ELR (cell line): ENCODE measurements around the gene CSTB.
"Not testable (repeated sequence)": the region's sequence is repeated elsewhere in the genome, so short reads cannot be mapped to it uniquely, and the experiment has no call there.

Experiments used
- DNase-seq: peaks from one replicate; pipeline ENCODE4 v3.0.0-alpha.2; 2015; ENCODE audit warnings: low read depth

Gene CSTB, protein sequence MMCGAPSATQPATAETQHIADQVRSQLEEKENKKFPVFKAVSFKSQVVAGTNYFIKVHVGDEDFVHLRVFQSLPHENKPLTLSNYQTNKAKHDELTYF

DNA sequence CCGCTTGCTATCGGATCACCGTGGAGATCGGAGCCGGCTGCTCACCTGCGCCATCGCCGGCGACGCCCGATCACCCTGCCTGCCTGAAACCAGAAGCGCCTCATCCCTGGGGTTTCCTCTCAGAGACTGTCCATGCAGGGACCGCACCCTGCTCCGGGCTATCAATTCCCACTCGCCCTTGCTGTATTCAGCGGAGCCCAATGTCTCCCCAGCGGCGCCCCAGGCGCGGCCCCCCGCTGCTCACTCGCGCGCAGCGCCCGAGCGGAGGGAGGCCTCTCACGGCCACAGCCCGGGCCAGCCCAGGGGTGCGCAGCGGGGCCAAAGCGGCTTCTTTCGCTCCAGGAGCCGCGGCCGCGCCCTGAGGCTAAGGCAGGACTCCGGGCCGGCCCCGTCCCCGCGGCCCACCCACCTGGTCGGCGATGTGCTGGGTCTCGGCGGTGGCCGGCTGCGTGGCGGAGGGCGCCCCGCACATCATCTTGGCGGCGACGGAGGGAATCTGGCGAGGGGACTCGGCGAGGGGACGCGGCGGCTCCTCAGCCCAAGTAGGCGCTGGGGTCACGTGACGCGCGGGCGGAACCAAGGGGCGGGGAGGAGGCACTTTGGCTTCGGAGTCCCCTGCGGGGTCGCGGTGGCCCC lies at the start of gene CSTB:
Gene CSTB (minus strand): TSS at position 514 of the 636 bp plus-strand sequence. CDS start 39 bp downstream, at position 475.
- peak; percentile 69 for DNase-seq

DNA sequence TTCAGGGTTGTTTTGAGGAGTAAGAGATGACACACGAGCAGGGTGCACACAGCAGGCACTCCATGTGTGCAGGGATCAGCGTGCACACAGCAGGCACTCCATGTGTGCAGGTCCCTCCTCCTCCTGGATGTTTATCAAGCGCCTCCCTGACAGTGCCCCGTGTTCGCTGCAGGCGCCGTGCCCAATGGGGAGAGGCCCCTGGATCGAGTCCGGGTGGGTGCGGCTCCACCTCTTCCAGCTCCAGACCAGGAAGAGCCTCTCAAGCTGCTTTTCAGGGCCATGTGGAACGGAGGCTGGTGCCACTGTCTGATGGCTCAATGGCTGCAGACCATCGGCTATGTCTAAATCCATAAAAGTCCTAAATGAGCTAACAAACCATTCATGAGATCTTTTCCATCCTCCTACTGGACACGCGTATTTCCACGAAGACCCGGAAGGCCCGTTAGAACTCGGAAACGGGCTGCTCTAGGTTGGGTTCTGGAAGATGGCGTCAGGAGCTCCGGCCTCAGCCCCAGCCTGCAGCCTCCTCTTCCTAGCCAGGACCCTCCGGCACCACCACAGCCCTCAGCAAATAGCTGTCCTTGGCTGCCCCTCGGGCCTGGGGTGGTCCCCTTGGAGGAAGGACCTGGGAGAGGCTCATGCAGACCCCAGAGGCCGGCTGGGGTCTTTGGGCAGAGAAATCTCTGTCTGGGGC lies 49.3 kb upstream of the CSTB start:
- DNase-seq: no peak

DNA sequence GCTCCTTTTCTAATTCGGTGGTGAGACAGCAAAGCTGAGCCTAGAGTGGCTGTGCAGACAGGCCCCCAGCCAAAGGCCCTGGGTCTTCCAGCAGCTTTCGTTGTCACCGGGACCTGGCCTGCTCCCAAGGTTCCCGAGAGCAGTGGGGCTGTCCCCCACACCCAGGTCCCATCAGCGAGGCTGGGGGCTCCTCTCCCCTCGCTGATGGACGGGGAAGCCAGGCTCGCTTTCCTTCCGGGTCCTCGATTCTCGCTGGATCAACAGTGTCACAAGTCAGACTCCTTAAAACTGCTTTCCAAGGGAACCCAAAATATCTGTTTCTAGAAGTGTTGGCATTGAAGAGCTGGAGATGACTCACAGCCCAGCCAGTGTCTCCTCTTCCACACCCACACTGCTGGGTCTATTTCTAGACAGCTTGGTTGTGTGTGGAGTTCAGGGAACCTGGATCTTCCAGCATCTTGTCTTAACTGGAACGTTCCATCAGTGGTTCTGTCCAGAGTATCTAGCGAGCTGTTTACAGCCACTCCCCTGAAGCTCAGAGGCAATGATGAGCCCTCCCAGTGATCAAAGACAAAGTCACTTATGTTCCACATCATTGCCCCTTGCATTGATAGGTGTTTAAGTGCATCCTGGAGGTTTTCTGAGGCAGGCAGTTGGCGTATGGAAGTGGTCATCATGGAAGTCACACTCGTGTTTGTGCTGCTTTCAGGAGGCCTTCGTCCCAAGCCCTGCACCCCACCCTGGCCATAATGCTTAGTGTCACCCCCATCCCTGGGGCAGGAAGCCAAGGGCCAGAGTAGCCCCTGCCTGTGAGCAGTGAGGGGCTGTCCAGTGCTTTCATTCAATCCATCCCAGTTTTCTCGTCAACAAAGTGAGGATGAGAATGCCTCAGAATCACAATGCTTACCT lies 48.5 kb upstream of the CSTB start:
- peak; percentile 38 for DNase-seq

DNA sequence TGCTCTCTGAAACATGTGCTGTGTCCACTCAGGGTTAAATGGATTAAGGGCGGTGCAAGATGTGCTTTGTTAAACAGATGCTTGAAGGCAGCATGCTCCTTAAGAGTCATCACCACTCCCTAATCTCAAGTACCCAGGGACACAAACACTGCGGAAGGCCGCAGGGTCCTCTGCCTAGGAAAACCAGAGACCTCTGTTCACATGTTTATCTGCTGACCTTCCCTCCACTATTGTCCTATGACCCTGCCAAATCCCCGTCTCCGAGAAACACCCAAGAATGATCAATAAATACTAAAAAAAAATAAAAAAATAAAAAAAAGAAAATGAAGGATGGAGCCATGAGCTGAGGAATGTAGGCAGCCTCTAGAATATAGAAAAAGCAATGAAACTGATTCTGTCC lies 46.6 kb upstream of the CSTB start:
- DNase-seq: not testable (repeated sequence)

DNA sequence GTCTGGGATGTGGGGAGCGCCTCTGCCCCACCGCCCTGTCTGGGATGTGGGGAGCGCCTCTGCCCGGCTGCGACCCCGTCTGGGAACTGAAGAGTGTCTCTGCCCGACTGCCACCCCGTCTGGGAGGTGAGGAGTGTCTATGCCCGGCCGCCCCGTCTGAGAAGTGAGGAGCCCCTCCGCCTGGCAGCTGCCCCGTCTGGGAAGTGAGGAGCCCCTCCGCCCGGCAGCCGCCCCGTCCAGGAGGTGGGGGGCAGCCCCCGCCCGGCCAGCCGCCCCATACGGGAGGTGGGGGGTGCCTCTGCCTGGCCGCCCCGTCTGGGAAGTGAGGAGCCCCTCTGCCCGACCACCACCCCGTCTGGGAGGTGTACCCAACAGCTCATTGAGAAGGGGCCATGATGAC lies 46.1 kb upstream of the CSTB start:
- DNase-seq: not testable (repeated sequence)

DNA sequence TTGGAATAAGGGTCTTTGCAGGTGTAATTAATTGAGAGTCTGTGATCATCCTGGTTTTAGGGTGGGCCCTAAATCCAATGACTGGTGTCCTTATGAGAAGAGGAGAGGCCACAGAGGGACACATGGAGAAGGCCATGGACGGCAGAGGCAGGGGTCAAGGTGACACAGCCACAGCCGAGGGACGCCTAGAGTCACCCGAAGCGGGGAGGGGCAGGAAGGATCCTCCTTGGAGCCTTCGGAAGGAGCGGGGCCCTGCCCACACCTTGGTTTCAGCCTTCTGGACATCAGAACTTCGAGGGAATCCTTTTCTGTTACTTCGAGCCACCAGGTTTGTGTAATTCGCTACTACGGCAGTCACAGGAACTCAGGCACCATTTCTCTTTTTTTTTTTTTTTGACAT lies 44.4 kb upstream of the CSTB start:
- DNase-seq: no peak

DNA sequence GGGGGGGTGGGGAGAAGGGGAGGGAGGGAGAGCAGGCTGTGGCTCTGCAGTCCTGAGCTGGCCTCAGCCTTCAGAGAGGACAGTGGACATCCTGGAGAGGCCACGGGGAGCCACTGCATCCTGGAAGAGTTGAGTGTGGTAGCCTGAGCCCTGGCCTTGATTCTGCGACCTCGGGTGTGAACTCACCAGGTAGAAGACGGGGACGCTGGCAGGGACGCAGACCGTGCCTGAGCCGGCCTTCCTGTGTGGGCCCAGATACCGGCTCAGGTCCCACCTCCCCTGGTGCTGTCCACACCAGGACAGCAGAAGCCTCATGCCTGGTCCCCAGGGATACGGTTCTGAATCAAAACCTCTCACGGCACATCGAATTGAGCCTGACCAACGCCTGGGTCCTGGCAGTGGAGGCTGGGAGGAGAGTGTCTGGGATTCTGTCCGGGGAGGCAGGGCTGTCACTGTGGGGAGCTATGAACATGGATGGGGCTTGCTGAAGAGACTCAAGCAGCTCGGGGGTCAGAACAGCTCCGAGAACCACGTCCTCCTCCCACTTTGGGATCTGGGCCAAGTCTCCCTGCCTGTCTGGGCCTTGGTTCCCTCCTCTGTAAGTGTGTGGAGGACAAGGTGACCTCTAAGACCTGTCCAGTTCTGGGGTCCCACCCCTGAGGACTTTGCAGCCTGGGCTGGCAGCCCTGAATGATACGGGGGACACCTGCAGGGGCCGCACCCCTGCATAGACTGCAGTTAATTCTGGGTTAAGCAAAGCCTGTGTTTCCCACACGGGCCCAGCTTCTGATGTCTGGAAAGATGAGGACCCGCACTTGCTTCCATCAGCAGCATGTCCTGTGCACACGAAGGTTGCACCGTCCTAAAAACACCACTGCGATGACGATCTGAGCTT lies 43.6 kb upstream of the CSTB start:
- DNase-seq: no peak

DNA sequence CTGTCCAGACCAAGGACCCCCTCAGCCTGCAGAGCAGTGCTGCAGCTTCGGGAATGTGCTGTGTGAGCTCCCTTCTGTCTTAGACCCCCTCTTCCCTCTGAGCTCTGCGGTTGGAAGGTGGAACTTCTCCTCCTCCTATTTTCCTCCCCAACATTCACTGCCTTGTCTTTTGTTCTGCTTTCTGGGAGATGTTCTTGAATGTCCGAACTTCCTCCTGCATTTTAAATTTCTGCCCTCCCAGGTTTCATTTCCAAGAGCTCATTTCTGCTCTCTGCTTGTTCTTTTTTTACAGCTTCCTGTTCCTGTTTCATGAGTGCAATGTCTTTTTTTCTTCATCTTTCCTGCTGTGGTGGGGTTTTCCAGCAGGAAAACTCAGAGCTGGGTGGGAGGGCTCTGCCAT lies 42.6 kb upstream of the CSTB start:
- DNase-seq: no peak

DNA sequence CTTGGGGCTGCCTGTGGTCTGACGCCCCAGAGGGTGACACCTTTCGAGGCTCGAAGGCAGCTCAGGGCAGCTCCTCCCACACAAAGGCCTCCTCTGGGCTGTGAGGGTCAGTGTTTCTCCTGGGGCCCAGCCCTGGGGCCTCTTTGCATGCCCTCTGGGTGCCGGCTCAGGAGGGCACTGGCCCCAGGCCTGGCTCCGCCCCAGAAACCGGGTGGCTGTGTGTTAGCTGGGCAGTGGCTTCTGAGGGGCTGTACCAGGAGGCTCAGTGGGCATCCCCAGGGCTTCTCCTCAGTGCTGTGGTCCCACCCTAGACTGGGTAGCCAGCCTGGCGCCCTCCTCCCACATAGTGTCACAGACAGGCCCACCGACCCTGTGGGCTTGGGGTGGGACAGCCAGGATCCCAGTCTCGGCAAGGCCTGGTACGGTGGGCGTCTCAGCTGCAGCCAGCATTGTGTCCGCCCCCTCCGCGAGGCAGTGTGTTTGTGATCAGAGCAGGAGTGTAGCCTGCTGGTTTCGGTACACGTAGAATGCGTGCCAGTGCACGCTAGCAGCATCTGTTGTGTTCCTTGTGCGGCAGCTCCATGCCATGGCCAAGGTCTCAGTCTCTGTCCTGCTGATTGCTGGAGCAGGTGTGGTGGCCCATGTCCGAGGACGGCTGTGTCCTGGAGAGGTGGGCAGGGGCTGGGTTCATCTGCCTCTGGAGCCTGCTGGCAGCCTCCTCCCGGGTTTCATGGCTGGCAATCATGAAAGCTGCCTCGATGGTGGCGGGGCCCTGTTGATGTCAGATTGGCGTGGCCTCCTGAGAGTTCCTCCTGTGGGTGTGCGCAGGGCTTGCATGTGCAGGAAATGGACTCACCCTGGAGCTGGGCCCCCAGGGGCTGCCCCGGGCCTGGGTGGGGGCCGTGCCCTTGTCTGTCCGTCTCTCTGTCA lies 41.3 kb upstream of the CSTB start:
- DNase-seq: no peak

DNA sequence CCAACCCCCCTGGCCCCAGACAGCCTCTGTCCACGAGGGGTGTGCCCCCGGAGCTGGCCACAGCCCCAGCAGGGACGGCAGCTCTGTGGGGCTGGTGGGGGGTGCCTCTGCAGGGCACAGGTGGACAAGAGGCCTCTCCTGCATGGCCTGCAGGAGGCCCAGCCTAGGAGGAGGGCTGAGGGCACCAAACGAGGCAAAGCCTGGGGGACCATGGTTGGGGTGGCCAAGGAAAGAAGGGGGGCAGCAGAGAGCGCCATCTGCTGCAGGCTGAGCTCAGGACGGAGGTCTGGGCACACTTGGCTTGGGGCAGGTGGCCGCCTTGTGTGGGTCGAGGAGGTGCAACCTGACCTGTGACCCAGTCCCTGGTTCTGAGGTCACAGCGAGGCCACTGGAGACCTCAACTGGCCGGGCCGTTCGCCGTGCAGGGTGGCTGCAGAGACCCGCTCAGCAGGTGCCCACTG lies 40.5 kb upstream of the CSTB start:
- DNase-seq: no peak

DNA sequence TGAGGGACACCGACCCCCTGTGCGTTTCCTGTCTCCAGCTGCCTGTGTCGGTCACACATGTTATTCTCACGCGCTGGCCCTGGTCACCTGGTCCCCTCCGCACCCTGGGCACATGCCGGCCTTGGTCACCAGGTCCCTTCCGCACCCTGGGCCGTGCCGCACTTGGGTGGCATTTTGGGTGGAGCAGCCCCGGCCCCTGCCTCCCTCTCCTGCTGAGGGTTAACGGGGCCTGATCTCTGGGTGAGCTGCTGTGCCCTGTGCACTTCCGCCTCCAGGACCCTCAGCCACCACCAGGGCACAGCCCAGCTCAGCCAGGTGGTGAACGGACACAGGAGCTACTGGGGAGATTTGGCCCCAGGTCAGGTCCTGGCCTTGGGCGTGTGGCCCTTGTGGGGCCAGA lies 39.9 kb upstream of the CSTB start:
- DNase-seq: no peak

DNA sequence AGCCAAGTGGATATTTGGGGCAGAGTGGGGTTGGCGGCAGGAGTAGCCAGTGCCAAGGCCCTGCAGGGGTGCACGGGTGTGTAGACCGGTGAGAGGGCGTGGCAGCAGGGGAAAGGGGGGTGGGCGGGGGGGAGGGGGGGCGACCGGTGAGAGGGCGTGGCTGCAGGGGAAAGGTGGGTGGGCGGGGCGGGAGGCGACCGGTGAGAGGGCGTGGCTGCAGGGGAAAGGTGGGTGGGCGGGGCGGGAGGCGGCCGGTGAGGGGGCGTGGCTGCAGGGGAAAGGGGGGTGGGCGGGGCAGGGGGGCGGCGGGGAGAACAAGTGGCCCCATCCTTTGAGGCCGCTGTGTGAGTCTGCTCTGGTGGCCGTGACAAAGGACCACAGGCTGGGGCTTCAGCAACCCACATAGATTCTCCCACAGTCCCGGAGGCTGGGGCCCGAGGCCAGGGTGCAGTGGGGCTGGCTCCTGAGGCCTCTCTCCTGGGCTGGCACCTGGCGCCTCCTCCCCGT lies 39.1 kb upstream of the CSTB start:
- DNase-seq: no peak

DNA sequence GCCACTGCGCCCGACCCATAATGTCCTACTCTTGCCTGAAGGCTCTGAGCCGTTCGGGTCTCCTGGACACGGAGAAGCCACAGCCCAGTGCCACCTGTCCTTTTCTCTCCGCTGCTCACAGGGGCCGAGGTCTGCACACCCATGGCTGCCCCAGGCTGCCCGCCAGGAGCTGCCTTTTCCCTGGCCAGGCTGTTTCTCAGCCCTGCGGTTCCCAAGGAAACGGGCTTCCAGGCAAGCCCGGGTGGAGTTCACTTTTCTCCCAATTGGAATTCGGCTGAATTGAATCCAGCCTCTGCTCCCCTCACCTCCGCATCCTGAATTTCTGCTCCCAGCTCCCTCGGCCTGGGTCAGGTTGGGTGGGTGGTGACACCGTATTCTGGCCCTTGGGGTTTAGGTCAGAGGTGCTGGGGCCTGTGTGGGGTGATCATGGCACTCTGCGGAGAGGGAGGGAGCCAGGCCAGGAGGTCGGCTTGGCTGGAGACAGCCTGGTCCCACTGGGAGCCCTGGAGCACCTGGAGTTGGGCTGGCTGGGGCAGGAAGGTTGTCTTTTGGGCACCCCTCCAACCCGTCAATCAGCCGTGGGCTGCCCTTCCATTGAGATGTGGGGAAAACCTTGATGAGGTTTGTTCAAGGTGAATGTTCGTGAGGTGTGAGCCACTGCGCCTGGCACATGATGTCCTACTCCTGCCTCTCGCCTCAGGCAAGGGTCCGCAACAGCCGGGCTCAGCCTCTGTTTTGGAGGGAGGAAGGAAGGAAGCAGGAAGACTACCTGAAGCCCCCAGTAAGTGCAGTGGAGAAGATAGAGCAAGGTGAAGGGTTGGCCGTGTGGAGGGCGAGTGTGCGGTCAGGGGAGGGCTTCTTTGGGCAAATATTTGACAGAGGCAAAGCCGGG lies 38.4 kb upstream of the CSTB start:
- no peak for DNase-seq

DNA sequence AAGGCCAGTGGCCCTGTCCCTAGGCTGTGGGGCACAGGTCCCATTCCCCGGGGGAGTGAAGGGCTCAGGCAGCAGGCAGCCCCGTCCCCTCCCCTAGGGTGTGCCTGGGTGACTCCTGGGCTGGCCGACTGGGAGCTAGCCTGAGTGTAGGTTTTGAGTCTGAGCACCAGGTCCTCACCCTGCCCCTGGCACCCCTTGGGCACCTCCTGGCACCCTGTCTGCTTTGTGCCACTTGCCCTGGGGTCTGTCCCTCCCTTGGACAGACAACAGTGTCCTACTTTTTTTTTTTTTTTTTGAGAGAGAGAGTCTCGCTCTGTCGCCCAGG lies 37.5 kb upstream of the CSTB start:
- DNase-seq: no peak

DNA sequence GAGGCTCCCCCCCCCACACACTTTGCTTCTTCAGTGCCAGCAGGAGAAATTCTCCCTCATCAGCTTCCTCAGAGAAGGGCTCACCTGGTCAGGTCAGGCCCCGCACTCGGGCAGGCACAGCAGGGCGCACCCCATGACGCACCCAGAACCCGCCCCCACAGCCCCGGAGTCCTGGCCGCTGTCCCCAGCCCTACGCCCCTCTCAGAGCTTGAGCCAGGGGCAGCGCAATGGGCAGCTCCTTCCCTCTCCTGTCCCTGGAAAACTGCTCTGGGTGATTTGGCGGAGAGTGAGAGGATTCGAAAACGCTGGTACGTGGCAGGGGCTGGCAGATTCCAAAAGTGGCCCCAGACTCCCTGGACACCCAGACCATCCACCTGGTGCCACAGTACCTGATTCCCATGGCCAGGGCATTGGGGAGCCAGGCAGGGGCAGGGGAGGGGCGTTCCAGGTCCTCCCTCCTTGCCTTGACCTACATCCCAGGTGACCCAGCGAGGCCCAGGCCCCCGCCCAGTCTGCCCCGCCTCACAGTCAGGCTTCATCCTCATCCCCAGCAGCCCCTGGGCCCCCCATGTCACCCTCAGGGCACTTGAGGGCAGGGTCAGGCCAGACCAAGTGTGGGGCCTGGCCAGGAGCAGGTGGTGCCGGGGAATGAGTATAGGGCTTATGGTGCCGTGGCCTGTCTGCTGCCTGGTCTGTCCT lies 37.0 kb upstream of the CSTB start:
- DNase-seq: no peak

DNA sequence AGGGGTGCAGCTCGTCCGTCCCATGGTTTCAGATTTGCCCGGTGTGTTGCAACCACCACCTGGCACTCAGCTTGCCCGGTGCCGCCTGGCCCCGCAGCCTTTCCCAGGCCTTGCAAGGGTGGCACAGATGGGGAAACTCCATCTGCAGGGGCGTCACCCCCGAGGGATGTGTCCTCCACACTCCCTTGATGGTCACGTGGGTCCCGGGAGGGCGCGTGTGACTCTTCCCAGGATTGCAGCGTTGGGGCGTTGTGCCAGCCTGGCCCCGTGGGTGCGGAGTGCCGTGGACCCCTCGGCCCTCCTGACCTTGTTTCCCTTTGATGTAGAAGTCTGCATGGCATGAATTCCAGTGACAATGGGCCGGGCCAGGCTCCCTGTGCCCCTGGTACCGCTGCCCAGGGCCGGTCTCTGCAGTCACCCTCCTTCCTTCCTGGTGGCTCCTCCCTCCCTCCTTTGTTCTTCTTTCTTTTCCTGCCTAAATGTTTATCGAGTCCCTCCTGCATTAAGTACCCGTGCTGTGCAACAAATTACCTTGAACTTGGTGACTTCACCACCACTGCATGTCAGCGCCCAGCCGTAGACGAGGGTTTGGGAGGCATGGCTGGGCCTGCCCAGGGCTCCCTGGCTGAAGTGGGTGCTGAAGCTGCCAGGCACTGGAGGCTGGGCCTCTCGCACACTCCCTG lies 36.2 kb upstream of the CSTB start:
- DNase-seq: no peak

DNA sequence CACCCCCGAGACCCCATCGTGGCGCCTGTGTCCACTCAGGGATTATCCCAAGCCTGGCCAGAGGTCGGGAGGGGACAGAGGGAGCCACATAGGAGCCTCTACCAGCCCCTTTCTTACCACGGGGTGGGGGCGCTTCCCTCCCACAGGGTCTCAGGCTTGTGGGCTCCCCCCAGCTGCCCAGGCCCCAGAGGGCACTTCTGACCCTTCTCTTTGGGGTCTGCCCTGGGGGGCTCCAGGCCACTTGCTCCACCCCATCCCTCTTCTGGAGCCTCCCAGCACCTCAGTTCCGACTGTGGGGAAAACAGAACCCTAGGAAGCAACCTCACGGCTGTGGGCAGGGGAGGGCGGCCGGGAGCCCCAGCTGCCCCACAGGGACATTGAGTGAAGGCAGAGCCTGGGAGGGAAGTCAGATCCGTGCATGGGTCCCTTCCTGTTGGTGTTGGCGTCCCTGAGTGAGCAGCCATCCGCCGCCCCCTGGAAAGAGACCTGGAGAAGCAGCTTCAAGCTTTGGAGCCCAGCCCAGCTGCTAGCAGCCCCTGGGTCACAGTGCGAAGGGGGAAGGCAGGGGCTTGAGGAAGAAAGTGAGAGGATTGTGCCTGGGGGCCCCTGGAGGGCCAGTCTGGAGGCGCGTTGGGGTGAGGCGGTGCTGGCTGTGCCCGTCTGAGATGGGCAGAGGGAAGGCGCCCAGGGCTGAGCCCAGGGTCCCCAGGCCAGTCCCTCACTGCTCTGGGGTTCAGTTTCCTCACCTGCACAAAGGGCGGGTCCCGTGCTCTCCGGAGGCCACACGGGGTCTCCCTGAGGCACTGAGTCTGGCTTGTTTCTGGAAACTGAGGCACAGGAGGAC lies 35.4 kb upstream of the CSTB start:
- DNase-seq: no peak
